K562 (cell line): Measurements from ENCODE around the gene ZNF346. TPM values are rescaled to one million over a fixed set of nuclear protein-coding genes. Genes with fewer than 3 reads are reported as not detected.

Experiments used
- ATAC-seq: fragments of 200-7000 bp; cut with Tn5 transposase; 3 replicates; pipeline ENCODE4 v1.9.1; 2020; ENCODE audit warnings: moderate library complexity
- BruUV-seq: library from RNA; stranded (reverse); fragments of 400-500 nt; replicated peaks from 2 replicates; lab custom pipeline; 2021; lab: Mats Ljungman, UMichigan
- CTCF ChIA-PET: fragments of 300-600 bp; formaldehyde crosslinking; extraction: SDS; loops from one replicate; lab custom pipeline; 2021; ENCODE audit warnings: low intra/inter-chr PET ratio; lab: Yijun Ruan, JAX
- POLR2A ChIA-PET: fragments of 300-600, 350-650 bp; sonication (Branson Sonifier 250); formaldehyde crosslinking; extraction: SDS; loops from one replicate; lab custom pipeline; 2021; ENCODE audit warnings: antibody characterized with exemption, inconsistent platforms; lab: Yijun Ruan, JAX
- DNase-seq, 4 experiments: peaks; one replicate each; pipeline versions ENCODE4 v3.0.0 to v3.0.0-alpha.2; 2011 to 2018; ENCODE audit warnings: low spot score in 3 of 4, mixed read lengths in 3 of 4; ENCODE audit errors: extremely low read depth in 1 of 4
- FAIRE-seq: peaks from 2 replicates; lab custom pipeline; 2011; peaks lifted over from hg19 to GRCh38; lab: Jason Lieb, UNC
- H2AFZ ChIP-seq: 2 replicates; pipeline ENCODE4 v1.6.0; 2011; ENCODE audit warnings: low read depth, low read length, control low read depth, inconsistent platforms
- H3K27ac ChIP-seq: fragments of 200-600 bp; 3 replicates; pipeline ENCODE4 v1.8.0; 2011; ENCODE audit warnings: low read depth, mild to moderate bottlenecking, control low read depth, inconsistent platforms, low read length, moderate library complexity, mixed read lengths; ENCODE audit errors: extremely low read depth
- H3K27me3 ChIP-seq, 2 experiments: fragments of 300-600 bp in 1 of 2; 2 replicates in 1 of 2; 3 replicates in 1 of 2; pipeline versions ENCODE4 v1.6.0 to v1.8.0; 2011; ENCODE audit warnings: inconsistent platforms in 2 of 2, low read length in 2 of 2, mild to moderate bottlenecking in 1 of 2, mixed read lengths in 1 of 2, moderate library complexity in 1 of 2; ENCODE audit not compliant: control insufficient read depth in 2 of 2, insufficient read depth in 2 of 2
- H3K36me3 ChIP-seq: fragments of 300-600 bp; 3 replicates; pipeline ENCODE4 v1.8.0; 2011; ENCODE audit warnings: mild to moderate bottlenecking, low read length, inconsistent platforms; ENCODE audit not compliant: control insufficient read depth, insufficient read depth
- H3K4me1 ChIP-seq, 2 experiments: fragments of 200-600 bp in 1 of 2; replicated peaks in 1 of 2; 2 replicates in 1 of 2; 3 replicates in 1 of 2; pipeline versions ENCODE4 v1.5.1 to v1.8.0; 2011; ENCODE audit warnings: inconsistent platforms in 2 of 2, low read length in 2 of 2, mild to moderate bottlenecking in 1 of 2, mixed read lengths in 1 of 2, moderate library complexity in 1 of 2; ENCODE audit not compliant: control insufficient read depth in 2 of 2, insufficient read depth in 2 of 2
- H3K4me2 ChIP-seq: 2 replicates; pipeline ENCODE4 v1.6.1; 2011; ENCODE audit warnings: low read length, control low read depth, inconsistent platforms, mixed read lengths; ENCODE audit not compliant: insufficient read depth
- H3K4me3 ChIP-seq: fragments of 200-600 bp; sonication (generic), shearing (Covaris generic); 2 replicates; pipeline ENCODE4 v1.5.1; 2016; ENCODE audit warnings: control low read depth, inconsistent platforms
- H3K79me2 ChIP-seq: fragments of 200-600 bp; 3 replicates; pipeline ENCODE4 v1.8.0; 2011; ENCODE audit warnings: low read length, inconsistent platforms; ENCODE audit not compliant: control insufficient read depth, insufficient read depth
- H3K9ac ChIP-seq, 2 experiments: 2 replicates each; pipeline versions ENCODE4 v1.6.0 to v1.6.1; 2011; ENCODE audit warnings: low read depth in 2 of 2, low read length in 2 of 2, control low read depth in 1 of 2, inconsistent platforms in 1 of 2, mild to moderate bottlenecking in 1 of 2, mixed read lengths in 1 of 2; ENCODE audit not compliant: insufficient read depth in 1 of 2
- H3K9me1 ChIP-seq: one replicate; pipeline ENCODE4 v1.6.0; 2011; ENCODE audit warnings: inconsistent platforms, mild to moderate bottlenecking, low read length, moderate library complexity; ENCODE audit not compliant: control insufficient read depth, insufficient read depth
- H3K9me3 ChIP-seq: replicated peaks from 2 replicates; pipeline ENCODE4 v1.5.1; 2011; ENCODE audit warnings: low read depth, low read length, inconsistent platforms; ENCODE audit not compliant: control insufficient read depth, insufficient read depth
- H4K20me1 ChIP-seq: replicated peaks from 2 replicates; pipeline ENCODE4 v1.6.1; 2011; ENCODE audit warnings: low read length, inconsistent platforms, mixed read lengths; ENCODE audit not compliant: control insufficient read depth, insufficient read depth
- MLX ChIP-seq, 2 experiments: fragments of 450-650 bp in 1 of 2; sonication (generic) in 1 of 2; formaldehyde crosslinking; conservative IDR thresholded peaks; 2 replicates each; pipeline versions ENCODE4 v1.4.0 to v1.8.1; 2020 to 2022; ENCODE audit warnings: mild to moderate bottlenecking in 1 of 2, missing genetic modification reagents in 1 of 2
- RFX5 ChIP-seq: IDR thresholded peaks from 2 replicates; pipeline ENCODE4 v1.6.1; 2011; ENCODE audit warnings: low read depth, mild to moderate bottlenecking, improper control_type of control experiment, low read length
- WGBS: fragments of 100-300 bp; shearing (Covaris generic); methylation state at CpG from one replicate; pipeline ENCODE4 v1.1.6; 2016; ENCODE audit warnings: low coverage, mixed read lengths; ENCODE audit not compliant: insufficient coverage; ENCODE audit errors: missing lambda C conversion rate; 5-methylcytosine and 5-hydroxymethylcytosine counted together
- in situ Hi-C: fragments of 300-500 bp; cut with MboI; formaldehyde crosslinking; loops from 4 replicates; pipeline ENCODE4 v1.15.0; 2018; ENCODE audit warnings: inconsistent platforms, mixed read lengths
- intact Hi-C: fragments of 100-400 bp; cut with micrococcal nuclease; formaldehyde crosslinking; loops from 2 replicates; pipeline ENCODE4 v1.14.2; 2022
- polyA plus RNA-seq, 8 experiments: library from polyadenylated mRNA; depleted of rRNA in 4 of 8; stranded (reverse) in 5 of 8; unstranded in 3 of 8; fragments of >200 nt; fragmentation: Nextera tagmentation in 2 of 8; fragmentation: Illumina TruSeq in 1 of 8; extraction: Ambion mirVana in 2 of 8; extraction: Trizol in 1 of 8; gene quantifications; 2 replicates each; pipeline versions ENCODE4 v1.2.1 to v1.2.3, GENCODE V29; 2011 to 2014; ENCODE audit warnings: inconsistent platforms in 1 of 8, missing spikeins in 1 of 8
- total RNA-seq, 7 experiments: library from RNA; depleted of rRNA in 6 of 7; stranded (reverse); fragments of >200 nt in 6 of 7; fragmentation: Illumina TruSeq in 2 of 7; extraction: Trizol in 2 of 7; gene quantifications; 2 replicates each; pipeline versions ENCODE4 v1.2.1 to v1.2.3, GENCODE V29; 2011 to 2021; ENCODE audit warnings: low replicate concordance in 1 of 7

ZNF346 gene
- total and polyA plus RNA-seq, 9 of the 15 experiments (the other 6 are each of a cell fraction or from before 2014, with no cell fraction given): 5.0 to 25.1 (median 20.1) TPM

GRCh38 chr5:177112589-177113220 lies 90.2 kb downstream of the ZNF346 start:
- Histone ChIP-seq H3K36me3 (no peaks in the 10 kb centered on the region), H3K79me2 (no peaks in the 10 kb centered on the region), H3K9ac (peak overlapping the region in 1 of 2 experiments; percentile 38; a peak in 1 of 4 replicates), H3K4me3 (no peak overlapping the region), H4K20me1 (peaks cover 15% of the 10 kb centered on the region), H3K4me2 (no peak overlapping the region), H3K27me3 (no peaks in the 10 kb centered on the region), H3K9me3 (no peaks in the 10 kb centered on the region), H2AFZ (no peak overlapping the region), H3K4me1 (peaks cover 15 to 29% of the 10 kb centered on the region in 2 experiments; a peak in 4 of 5 replicates), H3K9me1 (no peaks in the 10 kb centered on the region), H3K27ac (no peak overlapping the region)
- 24% methylated on average over 5 of the region's 5 CpGs for WGBS
- POLR2A ChIA-PET: interaction anchor here (0.7 to 1.0 kb wide), 3 partner anchors 200 to 452 kb away, joined by 3 to 6 read pairs (median 3); no protein-coding TSS in a partner anchor
- no TSS peak for BruUV-seq
- no peak for FAIRE-seq
- CTCF ChIA-PET: interaction anchor here (0.5 to 2.2 kb wide), 5 partner anchors 41 to 455 kb away, joined by 3 to 20 read pairs (median 5); partner anchors contain the start of gene ZNF346
- intact Hi-C loops (loop anchor here (1.0 to 10.0 kb wide), 4 partner anchors 40 to 451 kb away; partner anchors contain the start of gene HK3), in situ Hi-C loops (loop anchor here (5.0 to 25.0 kb wide), 3 partner anchors 342 to 1375 kb away; no protein-coding TSS in a partner anchor)
- DNase-seq: no peak
- ATAC-seq: no peak
- TF ChIP-seq MLX (CRISPR knock-in tag; conservative IDR thresholded peaks at IDR 0.05): 0 out of 4 replicates have a peak, but pooled peaks of 1 of the 2 experiments have one; percentile 38
- no peak for TF ChIP-seq RFX5
